Activated T-cell treated with anti-CD3 and anti-CD28 coated beads, Interleukin-2, amount 50 U/mL, for 72 hours (primary cell): ENCODE data around the gene TFEB. TPM values are rescaled to one million over a fixed set of nuclear protein-coding genes. Genes with fewer than 3 reads are reported as not detected.
A peak's percentile ranks its signal among the peaks of the same experiment; 100 is the strongest.

Experiments used
- ATAC-seq, 2 donors: fragments of 150-1000 bp; cut with Tn5 transposase; replicated peaks in 1 of 2; 2 replicates each; pipeline ENCODE4 v1.10.0; 2021; ENCODE audit warnings: moderate library complexity in 2 of 2, mild to moderate bottlenecking in 1 of 2
- DNase-seq, 2 donors: peaks; one replicate each; pipeline ENCODE4 v3.0.0; 2021 to 2022; ENCODE audit warnings: mixed read lengths in 1 of 2
- H3K27ac Mint-ChIP-seq: one replicate; pipeline ENCODE4 v1.8.0; 2022; ENCODE audit warnings: mild to moderate bottlenecking, moderate library complexity, mixed read lengths
- H3K27me3 Mint-ChIP-seq: one replicate; pipeline ENCODE4 v1.8.0; 2022; ENCODE audit warnings: low read depth, mixed read lengths
- H3K36me3 Mint-ChIP-seq, 2 donors: one replicate each; pipeline ENCODE4 v1.8.0; 2022; ENCODE audit warnings: mixed read lengths in 2 of 2, mild to moderate bottlenecking in 1 of 2; ENCODE audit not compliant: insufficient read depth in 2 of 2
- H3K4me1 Mint-ChIP-seq: one replicate; pipeline ENCODE4 v1.8.0; 2022; ENCODE audit warnings: low read depth, mixed read lengths
- H3K4me3 Mint-ChIP-seq, 2 donors: one replicate each; pipeline ENCODE4 v1.8.0; 2022; ENCODE audit warnings: mild to moderate bottlenecking in 2 of 2, mixed read lengths in 2 of 2, moderate library complexity in 2 of 2
- H3K9me3 Mint-ChIP-seq, 2 donors: one replicate each; pipeline ENCODE4 v1.8.0; 2022; ENCODE audit warnings: mixed read lengths in 2 of 2
- total RNA-seq, 2 donors: library from RNA; stranded (reverse); gene quantifications; one replicate each; pipeline ENCODE4 v1.2.3, GENCODE V29; 2022

Gene TFEB
- total RNA-seq, 2 donors from 2014 or later: 15.3 to 17.5 TPM

GRCh38 chr6:41708856-41709255 is 26.6 kb downstream of the TFEB start:
- Mint-ChIP-seq H3K27ac (no peak overlapping the region), H3K4me1 (peaks cover 42% of the 10 kb centered on the region), H3K9me3 (no peaks in the 10 kb centered on the region), H3K36me3 (no peaks in the 10 kb centered on the region), H3K27me3 (no peaks in the 10 kb centered on the region), H3K4me3 (no peak overlapping the region)
- no peak for ATAC-seq
- no peak for DNase-seq

DNA sequence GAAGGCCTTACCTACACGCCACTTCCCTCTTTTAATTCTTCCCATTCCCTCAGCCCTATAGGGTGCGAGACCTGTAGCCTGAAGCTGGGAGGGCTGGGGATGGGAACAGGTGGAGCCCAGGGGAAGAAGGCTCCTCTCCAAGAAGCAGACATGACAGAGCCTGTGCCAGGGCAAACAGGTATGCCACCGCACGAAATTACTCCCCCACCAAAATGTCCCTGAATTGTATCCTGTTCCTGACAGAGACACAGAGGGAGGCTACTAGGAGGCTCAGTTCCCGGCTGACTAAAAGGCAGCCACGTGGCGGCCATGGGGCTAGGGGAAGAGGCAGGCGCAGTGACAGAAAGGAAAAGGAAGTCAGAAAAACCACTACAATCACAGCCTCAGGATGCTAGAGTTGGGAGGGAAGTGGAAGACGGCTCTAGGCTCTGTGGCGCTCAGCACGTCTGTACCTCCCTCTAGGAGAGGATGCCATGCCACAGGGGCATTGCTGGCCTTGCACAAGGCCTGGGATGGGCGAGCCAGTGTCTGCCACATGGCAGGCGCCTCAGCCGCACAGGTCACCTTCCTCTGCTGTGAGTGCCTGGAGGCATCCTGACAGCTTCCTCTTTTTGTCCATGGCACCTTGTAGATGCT is 27.7 kb downstream of the TFEB start:
- Mint-ChIP-seq H3K9me3 (no peaks in the 10 kb centered on the region), H3K36me3 (no peaks in the 10 kb centered on the region), H3K4me1 (peaks cover 30% of the 10 kb centered on the region), H3K27ac (peak overlapping the region; percentile 58), H3K27me3 (no peaks in the 10 kb centered on the region), H3K4me3 (peak overlapping the region; percentile 47 to 67)
- peak in 1 of 2 donors; percentile 36 for DNase-seq
- peak in 1 of 2 donors; percentile 29 for ATAC-seq

- no peak for DNase-seq
- H3K36me3 Mint-ChIP-seq: no peaks in the 10 kb centered on the region
- H3K4me1 Mint-ChIP-seq: peaks cover 29% of the 10 kb centered on the region
- no peaks in the 10 kb centered on the region for H3K9me3 Mint-ChIP-seq
- peak overlapping the region; percentile 47 to 67 for H3K4me3 Mint-ChIP-seq
- H3K27ac Mint-ChIP-seq: peak overlapping the region; percentile 23
- ATAC-seq: peak; percentile 26 to 27
- no peaks in the 10 kb centered on the region for H3K27me3 Mint-ChIP-seq
These were observed 28.4 kb downstream of the TFEB start for GRCh38 chr6:41706876-41707564.

DNA sequence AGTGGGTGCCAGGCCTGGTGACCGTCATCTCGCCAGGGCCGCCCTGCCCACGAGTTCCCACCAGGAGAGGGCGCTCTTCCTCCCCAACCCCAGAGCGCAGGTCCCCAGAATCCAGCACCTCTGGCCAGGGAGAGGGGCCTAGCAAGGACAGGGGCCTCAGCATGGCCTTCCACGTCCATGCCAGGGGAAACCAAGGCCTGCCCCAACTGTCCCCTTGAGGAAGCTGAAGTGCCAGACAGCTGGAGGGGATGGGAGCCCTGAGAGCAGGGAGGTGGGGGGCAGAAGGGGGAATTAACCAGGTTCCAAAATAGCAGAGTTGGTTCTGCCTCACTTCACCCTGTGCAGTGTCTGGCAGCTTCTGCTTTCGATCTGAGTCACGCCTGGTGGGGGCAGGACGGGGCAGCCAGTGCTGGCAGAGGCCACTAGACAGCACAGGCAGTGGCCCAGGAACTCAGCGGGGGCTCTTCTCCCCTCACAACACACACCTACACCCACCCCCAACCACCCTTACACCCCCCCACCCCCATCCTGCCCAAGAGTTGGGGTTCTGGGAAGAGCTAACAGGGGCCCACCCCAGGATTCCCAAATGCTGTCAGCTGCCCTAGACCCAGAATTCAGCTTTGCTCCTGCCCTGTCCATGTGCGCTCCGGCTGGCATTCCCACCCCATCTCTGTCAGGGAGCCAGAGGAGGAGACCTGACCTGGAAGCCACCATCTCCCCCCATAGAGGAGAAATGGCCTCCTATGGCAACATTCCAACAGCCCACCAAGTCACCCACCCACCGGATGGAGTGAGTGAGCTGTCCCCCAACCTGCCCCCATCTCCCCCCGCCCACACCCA is 29.2 kb downstream of the TFEB start:
- Mint-ChIP-seq H3K4me1 (peaks cover 29% of the 10 kb centered on the region), H3K9me3 (no peaks in the 10 kb centered on the region), H3K27me3 (no peaks in the 10 kb centered on the region), H3K4me3 (peak overlapping the region; percentile 59 to 64), H3K27ac (peak overlapping the region; percentile 88), H3K36me3 (no peaks in the 10 kb centered on the region)
- peak; percentile 82 to 84 for DNase-seq
- ATAC-seq: peak; percentile 96

DNA sequence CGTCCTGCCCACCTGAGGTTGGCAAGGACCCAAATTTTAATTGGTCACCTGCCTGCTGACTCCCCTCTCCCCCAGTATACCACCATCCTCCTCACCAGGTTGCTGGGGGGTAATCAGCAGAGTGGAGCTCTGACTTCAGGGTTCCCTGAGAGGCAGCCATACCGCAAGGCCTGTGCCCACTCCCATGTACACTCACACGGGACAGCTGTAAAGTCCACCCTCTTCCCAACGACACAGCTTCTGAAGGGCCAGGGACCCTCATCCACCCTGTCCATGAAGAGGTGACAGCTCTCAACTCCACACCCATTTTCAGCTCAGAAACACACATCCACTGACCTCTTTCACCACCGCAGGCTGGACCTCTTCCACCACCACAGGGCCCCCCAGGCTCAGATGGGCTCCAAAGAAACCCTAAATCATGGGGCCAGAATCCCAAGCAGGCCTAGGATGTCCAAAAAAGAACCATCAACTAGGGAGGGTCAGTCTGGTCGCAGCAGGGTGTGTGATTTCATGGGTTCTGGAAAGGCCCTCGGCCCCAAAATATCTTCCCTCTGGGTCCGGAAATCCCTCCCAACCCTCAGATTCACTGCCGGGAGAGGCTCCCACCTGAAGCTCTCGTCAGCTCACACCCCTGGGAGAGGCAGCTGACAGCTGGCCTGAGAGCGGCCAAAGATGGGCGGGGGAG is 30.0 kb downstream of the TFEB start:
- Mint-ChIP-seq H3K27ac (no peak overlapping the region), H3K27me3 (no peaks in the 10 kb centered on the region), H3K36me3 (no peaks in the 10 kb centered on the region), H3K9me3 (no peaks in the 10 kb centered on the region), H3K4me1 (peaks cover 29% of the 10 kb centered on the region), H3K4me3 (peak overlapping the region in 1 of 2 donors; percentile 59)
- ATAC-seq (no peak), DNase-seq (no peak)

DNA sequence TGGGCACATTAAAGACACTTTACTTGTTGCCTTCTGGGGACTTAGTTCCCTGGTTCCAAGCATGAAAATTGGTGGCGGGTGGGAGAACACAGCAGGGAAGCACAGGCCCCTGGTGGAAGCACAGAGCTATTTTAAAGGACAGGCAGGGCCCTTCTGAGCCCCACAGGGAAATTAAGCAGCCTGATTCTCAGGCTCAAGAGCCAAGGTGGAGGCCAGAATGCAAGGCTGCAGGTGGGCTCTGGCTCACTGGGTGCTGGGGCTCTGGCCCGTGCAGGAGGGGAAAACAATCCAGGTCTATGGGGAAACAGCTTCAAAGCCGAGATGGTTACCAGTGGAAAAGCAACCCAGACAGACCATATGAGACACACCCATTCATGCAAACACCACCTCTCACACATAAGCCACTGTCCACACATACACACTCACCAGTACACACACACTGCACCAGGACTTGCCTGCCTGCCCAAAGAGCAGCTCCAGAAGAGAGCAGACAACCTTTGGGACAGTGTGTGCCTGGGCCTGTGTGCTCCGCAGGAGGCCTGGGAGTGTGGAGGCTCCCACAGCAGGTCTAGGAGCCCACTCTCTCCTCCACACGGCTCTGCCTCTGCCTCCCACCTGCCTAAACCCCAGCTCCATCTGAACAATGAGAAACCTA is 30.6 kb downstream of the TFEB start:
- ATAC-seq (no peak), DNase-seq (no peak)
- Mint-ChIP-seq H3K4me3 (no peak overlapping the region), H3K27me3 (no peaks in the 10 kb centered on the region), H3K4me1 (peaks cover 29% of the 10 kb centered on the region), H3K36me3 (no peaks in the 10 kb centered on the region), H3K9me3 (no peaks in the 10 kb centered on the region), H3K27ac (no peak overlapping the region)

DNA sequence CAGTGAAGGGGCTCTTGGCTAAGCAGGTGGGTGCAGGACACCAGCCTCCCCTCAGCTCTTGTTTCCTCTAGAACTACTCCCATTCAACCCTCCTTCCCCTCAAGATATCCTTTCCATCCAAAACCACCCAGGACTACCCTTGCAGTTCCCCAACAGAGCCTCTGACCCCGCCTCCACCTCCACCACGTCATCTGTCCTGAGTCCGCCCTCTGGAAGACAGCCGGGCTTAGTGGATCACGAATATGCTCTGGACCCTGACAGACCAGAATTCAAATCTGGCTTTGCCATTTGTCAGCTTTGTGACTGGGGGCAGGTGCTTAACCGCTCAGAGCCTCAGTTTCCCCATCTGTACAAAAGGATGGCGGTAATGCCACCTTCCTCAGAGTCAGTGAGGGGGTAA is 31.4 kb downstream of the TFEB start:
- ATAC-seq: no peak
- Mint-ChIP-seq H3K27me3 (no peaks in the 10 kb centered on the region), H3K4me1 (peaks cover 29% of the 10 kb centered on the region), H3K4me3 (no peak overlapping the region), H3K36me3 (no peaks in the 10 kb centered on the region), H3K9me3 (no peaks in the 10 kb centered on the region), H3K27ac (no peak overlapping the region)
- DNase-seq: no peak

DNA sequence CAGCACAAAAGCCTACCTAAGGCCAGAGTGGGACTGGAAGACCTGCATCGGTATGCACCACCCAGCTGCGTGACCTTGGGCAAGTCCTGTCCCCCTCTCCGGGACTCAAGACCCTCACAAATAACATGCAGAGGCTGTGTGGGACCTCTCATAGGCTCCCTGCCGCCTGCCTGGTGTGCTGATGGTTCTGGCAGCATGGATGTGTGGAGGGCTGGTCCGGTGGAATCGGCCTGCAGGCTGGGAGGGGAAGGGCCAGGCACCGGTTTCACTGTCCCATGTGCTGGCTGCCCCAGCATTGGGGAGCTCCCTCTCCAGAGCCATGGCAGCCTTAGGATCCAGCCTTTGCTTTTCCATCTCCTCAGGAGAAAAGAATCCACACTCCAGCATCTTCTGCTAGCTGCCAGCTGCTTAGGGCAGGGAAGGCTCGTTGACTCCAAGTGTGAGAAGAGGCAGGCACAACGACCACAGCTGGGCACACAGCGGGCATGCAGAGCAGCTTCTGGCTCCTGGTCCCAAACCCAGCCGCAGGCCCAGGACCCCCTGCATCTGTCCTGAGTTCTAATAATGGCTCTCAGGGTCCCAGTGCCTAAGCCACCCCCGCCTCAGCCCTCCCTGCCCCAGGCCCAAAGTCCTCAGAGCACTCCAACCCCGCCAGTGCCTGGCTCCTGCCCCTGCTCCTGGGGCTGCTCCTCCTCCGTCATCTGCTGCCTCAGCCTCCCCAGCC is 32.5 kb downstream of the TFEB start:
- Mint-ChIP-seq H3K4me3 (no peak overlapping the region), H3K36me3 (no peaks in the 10 kb centered on the region), H3K27me3 (no peaks in the 10 kb centered on the region), H3K27ac (no peak overlapping the region), H3K4me1 (peaks cover 27% of the 10 kb centered on the region), H3K9me3 (no peaks in the 10 kb centered on the region)
- DNase-seq: no peak
- ATAC-seq: no peak

DNA sequence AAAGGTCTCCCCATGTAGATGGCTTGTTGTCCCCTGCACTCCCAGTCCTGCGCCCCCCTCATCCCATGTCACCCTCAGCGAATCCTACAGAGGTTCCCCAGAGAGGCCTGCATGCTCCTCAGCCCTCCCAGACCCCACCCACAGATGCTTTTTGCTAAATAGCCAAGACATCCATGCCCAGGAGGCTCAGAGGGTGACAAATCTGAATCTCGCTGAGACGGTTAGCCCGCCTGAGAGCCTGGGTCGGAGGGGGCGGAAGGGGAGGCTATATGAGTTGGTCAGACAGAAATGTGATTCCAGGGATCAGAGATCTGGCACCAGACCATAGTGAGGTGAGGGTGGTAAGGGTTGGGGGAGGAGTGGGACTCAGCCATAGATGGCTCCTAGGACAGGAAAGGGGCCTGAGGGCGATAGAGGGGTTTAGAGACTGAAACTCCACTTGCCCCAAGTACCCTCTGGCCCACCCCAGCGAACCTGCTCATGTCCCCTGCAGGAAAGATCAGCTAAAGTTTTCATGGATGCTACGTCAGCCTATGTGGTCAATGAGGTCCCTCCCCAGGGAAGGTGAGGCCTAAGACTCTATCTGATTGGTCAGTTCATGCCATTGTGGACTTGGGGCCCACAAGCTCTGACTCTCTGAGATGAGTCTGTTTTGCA is 33.2 kb downstream of the TFEB start:
- H3K4me1 Mint-ChIP-seq: peaks cover 20% of the 10 kb centered on the region
- no peak for ATAC-seq
- H3K9me3 Mint-ChIP-seq: no peaks in the 10 kb centered on the region
- no peaks in the 10 kb centered on the region for H3K36me3 Mint-ChIP-seq
- H3K4me3 Mint-ChIP-seq: no peak overlapping the region
- no peak for DNase-seq
- no peak overlapping the region for H3K27ac Mint-ChIP-seq
- no peaks in the 10 kb centered on the region for H3K27me3 Mint-ChIP-seq

GRCh38 chr6:41700463-41701347 is 34.7 kb downstream of the TFEB start:
- Mint-ChIP-seq H3K27me3 (no peaks in the 10 kb centered on the region), H3K27ac (no peak overlapping the region)

GRCh38 chr6:41699063-41699462 is 36.3 kb downstream of the TFEB start:
- no peaks in the 10 kb centered on the region for H3K27me3 Mint-ChIP-seq
- no peaks in the 10 kb centered on the region for H3K4me1 Mint-ChIP-seq
- H3K9me3 Mint-ChIP-seq: no peaks in the 10 kb centered on the region
- H3K27ac Mint-ChIP-seq: no peak overlapping the region
- ATAC-seq (no peak), DNase-seq (no peak)
- H3K4me3 Mint-ChIP-seq: no peak overlapping the region
- no peaks in the 10 kb centered on the region for H3K36me3 Mint-ChIP-seq

More at GRCh38 chr6:41700463-41701347, 34.7 kb downstream of the TFEB start:
- Mint-ChIP-seq H3K4me1 (peaks cover 5% of the 10 kb centered on the region), H3K4me3 (no peak overlapping the region), H3K9me3 (no peaks in the 10 kb centered on the region), H3K36me3 (no peaks in the 10 kb centered on the region)
- no peak for ATAC-seq
- DNase-seq: no peak
